Upper lobe of right lung (tissue), 1 donor: ENCODE measurements around the gene WIZ. TPM values are rescaled to one million over a fixed set of nuclear protein-coding genes. Genes with fewer than 3 reads are reported as not detected.
"Not testable (repeated sequence)": the region's sequence is repeated elsewhere in the genome, so short reads cannot be mapped to it uniquely, and the experiment has no call there.

Experiments
- ATAC-seq: fragments of 200-7000 bp; cut with Tn5 transposase; one replicate; pipeline ENCODE4 v1.9.1; 2020; ENCODE audit warnings: mild to moderate bottlenecking, moderate library complexity
- DNase-seq: peaks from one replicate; pipeline ENCODE4 v3.0.0-alpha.2; 2020
- H3K27ac ChIP-seq: fragments of 200-600 bp; one replicate; pipeline ENCODE4 v1.8.0; 2022
- H3K27me3 ChIP-seq: fragments of 200-600 bp; one replicate; pipeline ENCODE4 v1.8.0; 2022; ENCODE audit warnings: mild to moderate bottlenecking
- H3K36me3 ChIP-seq: fragments of 200-600 bp; one replicate; pipeline ENCODE4 v1.8.0; 2022
- H3K4me1 ChIP-seq: fragments of 200-600 bp; one replicate; pipeline ENCODE4 v1.8.0; 2022
- H3K4me3 ChIP-seq: fragments of 200-600 bp; one replicate; pipeline ENCODE4 v1.8.0; 2022; ENCODE audit warnings: mild to moderate bottlenecking
- H3K9me3 ChIP-seq: fragments of 200-600 bp; one replicate; pipeline ENCODE4 v1.8.0; 2022
- intact Hi-C: fragments of 100-400 bp; cut with DNase I; formaldehyde crosslinking; loops from one replicate; pipeline ENCODE4 v1.11.0; 2022
- total RNA-seq: library from RNA; stranded (reverse); fragmentation: NEBNext Ultra II Directional; extraction: Animal tissue kit (Norgen Biotek cat#: 25700); gene quantifications from one replicate; pipeline ENCODE4 v1.2.1, GENCODE V29; 2021
- TF ChIP-seq, protein P1 (sequence below): fragments of 200-600 bp; IDR thresholded peaks from one replicate; pipeline ENCODE4 v1.8.0; 2022; ENCODE audit warnings: antibody characterized with exemption
- donor health status: DM: no; HTN: yes; CAD: no; lungs with severe emphysema.

WIZ gene
- total RNA-seq, 1 donor from 2014 or later: 30.9 TPM

DNA sequence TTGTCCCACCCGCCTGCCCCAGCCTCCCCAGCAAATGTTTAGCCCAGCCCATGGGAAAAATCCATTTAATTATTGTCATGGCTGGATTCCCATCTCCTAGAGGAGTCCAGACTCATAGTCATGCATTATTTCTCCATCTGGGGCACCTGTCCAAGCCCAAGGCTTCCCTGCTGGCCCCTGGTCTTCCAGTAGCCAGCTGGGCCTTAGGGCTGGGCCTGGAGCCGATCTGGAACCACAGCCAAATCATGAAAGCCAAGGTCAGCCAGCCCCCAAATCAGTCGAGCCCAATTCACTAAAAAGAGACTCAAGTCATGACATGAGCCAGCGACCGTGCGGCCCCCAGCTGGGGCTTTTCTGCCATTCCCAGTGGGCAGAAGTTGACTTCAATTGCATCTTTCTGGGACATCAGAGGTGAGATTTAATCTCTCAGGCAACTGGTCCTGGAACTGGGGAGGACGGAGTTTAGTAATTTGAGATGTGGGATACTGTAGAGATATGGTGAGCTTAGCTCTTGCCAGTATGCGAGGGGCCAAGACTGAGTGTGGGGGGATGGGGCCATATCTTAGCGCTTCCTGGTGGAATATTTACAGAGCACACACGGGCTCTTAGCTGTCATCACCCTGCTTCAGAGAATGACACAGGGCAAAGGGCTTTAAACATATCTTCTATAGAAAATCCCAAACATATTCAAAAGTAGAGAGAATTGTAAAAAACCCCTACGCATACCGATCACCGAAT, 38.9 kb upstream of the WIZ start:
- intact Hi-C loops: no loop called here
- H3K27me3 ChIP-seq: no peaks in the 10 kb centered on the region
- H3K36me3 ChIP-seq: no peaks in the 10 kb centered on the region
- ATAC-seq (no peak), DNase-seq (no peak)
- no peak overlapping the region for H3K27ac ChIP-seq
- TF ChIP-seq, protein P1, sequence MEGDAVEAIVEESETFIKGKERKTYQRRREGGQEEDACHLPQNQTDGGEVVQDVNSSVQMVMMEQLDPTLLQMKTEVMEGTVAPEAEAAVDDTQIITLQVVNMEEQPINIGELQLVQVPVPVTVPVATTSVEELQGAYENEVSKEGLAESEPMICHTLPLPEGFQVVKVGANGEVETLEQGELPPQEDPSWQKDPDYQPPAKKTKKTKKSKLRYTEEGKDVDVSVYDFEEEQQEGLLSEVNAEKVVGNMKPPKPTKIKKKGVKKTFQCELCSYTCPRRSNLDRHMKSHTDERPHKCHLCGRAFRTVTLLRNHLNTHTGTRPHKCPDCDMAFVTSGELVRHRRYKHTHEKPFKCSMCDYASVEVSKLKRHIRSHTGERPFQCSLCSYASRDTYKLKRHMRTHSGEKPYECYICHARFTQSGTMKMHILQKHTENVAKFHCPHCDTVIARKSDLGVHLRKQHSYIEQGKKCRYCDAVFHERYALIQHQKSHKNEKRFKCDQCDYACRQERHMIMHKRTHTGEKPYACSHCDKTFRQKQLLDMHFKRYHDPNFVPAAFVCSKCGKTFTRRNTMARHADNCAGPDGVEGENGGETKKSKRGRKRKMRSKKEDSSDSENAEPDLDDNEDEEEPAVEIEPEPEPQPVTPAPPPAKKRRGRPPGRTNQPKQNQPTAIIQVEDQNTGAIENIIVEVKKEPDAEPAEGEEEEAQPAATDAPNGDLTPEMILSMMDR: no peak
- peaks cover 4% of the 10 kb centered on the region for H3K9me3 ChIP-seq
- H3K4me3 ChIP-seq: no peak overlapping the region
- H3K4me1 ChIP-seq: no peaks in the 10 kb centered on the region

GRCh38 chr19:15487038-15487437, 37.3 kb upstream of the WIZ start:
- no peaks in the 10 kb centered on the region for H3K4me1 ChIP-seq
- no peaks in the 10 kb centered on the region for H3K27me3 ChIP-seq
- no peak overlapping the region for H3K27ac ChIP-seq
- no peak for DNase-seq
- ATAC-seq: no peak
- H3K36me3 ChIP-seq: no peaks in the 10 kb centered on the region
- intact Hi-C loops: no loop called here
- TF ChIP-seq, protein P1: no peak
- no peak overlapping the region for H3K4me3 ChIP-seq
- H3K9me3 ChIP-seq: peaks cover 4% of the 10 kb centered on the region

DNA sequence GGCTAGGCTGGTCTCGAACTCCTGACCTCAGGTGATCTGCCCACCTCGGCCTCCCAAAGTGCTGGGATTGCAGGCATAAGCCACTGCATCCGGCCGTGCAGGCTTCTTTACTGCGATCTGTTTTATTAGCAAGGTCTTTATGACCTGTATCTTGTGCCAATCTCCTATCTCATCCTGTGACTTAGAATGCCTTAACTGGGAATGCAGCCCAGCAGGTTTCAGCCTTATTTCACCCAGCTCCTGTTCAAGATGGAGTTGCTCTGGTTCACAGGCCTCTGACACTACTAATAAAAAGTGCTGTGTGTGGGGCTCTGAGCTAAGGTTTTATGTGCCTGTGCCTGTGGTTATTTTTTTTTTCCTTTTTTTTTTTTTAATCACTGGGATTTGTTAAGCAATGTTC, 36.0 kb upstream of the WIZ start:
- H3K9me3 ChIP-seq, H3K4me3 ChIP-seq, H3K27me3 ChIP-seq, H3K36me3 ChIP-seq, DNase-seq, H3K4me1 ChIP-seq, H3K27ac ChIP-seq, ATAC-seq, intact Hi-C loops: not testable (repeated sequence)

DNA sequence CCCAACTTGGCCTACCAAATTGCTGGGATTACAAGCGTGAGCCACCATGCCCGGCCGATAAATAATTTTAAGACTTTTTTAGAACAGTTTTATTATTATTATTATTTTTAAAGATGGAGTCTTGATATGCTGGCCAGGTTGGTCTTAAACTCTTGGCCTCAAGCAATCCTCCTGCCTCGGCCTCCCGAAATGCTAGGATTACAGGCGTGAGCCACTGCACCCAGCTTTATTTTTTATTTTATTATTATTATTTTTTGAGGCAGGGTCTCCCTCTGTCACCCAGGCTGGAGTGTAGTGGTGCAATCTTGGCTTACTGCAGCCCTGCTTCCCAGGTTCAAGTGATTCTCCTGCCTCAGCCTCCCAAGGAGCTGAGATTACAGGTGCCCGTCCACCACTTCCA, 31.2 kb upstream of the WIZ start:
- H3K9me3 ChIP-seq, H3K27me3 ChIP-seq, H3K4me1 ChIP-seq, H3K27ac ChIP-seq, intact Hi-C loops, ATAC-seq, DNase-seq, H3K36me3 ChIP-seq, H3K4me3 ChIP-seq: not testable (repeated sequence)

- no peaks in the 10 kb centered on the region for H3K27me3 ChIP-seq
- peak; percentile 81 for DNase-seq
- no peak within 1 kb of the TSS for H3K27ac ChIP-seq
- no peaks in the 10 kb centered on the region for H3K36me3 ChIP-seq
- intact Hi-C loops: no loop called here
- H3K9me3 ChIP-seq: no peaks in the 10 kb centered on the region
- peak; percentile 93 for ATAC-seq
- no peaks in the 10 kb centered on the region for H3K4me1 ChIP-seq
- TF ChIP-seq, protein P1: peak; percentile 30
- no peak within 1 kb of the TSS for H3K4me3 ChIP-seq
These were observed 29.9 kb upstream of the WIZ start, which contains the start of gene PGLYRP2 for GRCh38 chr19:15479391-15480345. TSS of gene PGLYRP2 (minus strand) at chr19:15479501. CDS start at chr19:15479371, 130 bp downstream.

GRCh38 chr19:15476325-15476724, 26.6 kb upstream of the WIZ start:
- no peaks in the 10 kb centered on the region for H3K36me3 ChIP-seq

More at GRCh38 chr19:15476325-15476724, 26.6 kb upstream of the WIZ start:
- ATAC-seq (no peak), DNase-seq (no peak)
- H3K27ac ChIP-seq: no peak overlapping the region
- no peaks in the 10 kb centered on the region for H3K27me3 ChIP-seq
- TF ChIP-seq, protein P1: no peak
- no peak overlapping the region for H3K4me3 ChIP-seq
- H3K9me3 ChIP-seq: no peaks in the 10 kb centered on the region
- intact Hi-C loops: no loop called here
- no peaks in the 10 kb centered on the region for H3K4me1 ChIP-seq
